ENCODE results near the gene COLGALT1.

Gene COLGALT1

DNA sequence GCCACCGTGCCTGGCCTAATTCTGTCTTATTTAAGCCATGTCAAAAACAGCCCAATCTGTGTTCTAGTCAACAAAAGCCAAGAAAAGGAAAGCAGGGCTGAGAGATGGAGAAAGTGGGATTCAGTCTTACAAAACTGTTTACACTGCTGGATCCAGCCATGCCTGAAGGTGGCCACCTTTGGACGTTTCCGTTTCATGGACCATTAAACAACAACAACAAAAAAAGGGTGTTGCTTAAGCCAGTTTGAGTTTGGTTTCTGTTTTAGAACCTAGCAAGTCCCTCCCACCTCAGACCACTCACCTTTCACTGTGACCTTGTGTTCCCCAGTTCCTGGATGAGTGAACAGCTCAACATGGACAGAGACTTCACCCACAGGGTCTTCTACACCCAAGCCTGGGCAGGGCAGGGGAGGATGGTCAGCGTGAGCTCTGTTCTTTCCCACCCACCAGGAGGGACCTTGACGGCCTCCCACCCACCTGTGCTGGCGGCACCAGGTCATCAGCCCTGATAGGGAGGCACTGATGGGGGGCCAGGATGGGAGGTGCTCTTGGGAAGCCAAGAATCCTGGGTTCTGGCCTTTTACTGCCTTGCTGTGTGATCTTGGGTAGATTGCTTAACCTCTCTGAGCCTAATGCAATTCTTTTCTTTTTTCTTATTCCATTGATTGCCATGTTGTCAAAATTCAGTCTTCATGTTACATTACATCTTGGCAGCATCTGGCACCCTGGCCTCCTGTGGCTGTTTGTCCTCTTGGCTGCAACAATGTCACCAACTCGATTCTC, 56.2 kb downstream of the COLGALT1 start:
- no peak overlapping the region for H3K27ac ChIP-seq
- TF ChIP-seq, protein P1, sequence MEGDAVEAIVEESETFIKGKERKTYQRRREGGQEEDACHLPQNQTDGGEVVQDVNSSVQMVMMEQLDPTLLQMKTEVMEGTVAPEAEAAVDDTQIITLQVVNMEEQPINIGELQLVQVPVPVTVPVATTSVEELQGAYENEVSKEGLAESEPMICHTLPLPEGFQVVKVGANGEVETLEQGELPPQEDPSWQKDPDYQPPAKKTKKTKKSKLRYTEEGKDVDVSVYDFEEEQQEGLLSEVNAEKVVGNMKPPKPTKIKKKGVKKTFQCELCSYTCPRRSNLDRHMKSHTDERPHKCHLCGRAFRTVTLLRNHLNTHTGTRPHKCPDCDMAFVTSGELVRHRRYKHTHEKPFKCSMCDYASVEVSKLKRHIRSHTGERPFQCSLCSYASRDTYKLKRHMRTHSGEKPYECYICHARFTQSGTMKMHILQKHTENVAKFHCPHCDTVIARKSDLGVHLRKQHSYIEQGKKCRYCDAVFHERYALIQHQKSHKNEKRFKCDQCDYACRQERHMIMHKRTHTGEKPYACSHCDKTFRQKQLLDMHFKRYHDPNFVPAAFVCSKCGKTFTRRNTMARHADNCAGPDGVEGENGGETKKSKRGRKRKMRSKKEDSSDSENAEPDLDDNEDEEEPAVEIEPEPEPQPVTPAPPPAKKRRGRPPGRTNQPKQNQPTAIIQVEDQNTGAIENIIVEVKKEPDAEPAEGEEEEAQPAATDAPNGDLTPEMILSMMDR (conservative IDR thresholded peaks at IDR 0.05), result no peak

DNA sequence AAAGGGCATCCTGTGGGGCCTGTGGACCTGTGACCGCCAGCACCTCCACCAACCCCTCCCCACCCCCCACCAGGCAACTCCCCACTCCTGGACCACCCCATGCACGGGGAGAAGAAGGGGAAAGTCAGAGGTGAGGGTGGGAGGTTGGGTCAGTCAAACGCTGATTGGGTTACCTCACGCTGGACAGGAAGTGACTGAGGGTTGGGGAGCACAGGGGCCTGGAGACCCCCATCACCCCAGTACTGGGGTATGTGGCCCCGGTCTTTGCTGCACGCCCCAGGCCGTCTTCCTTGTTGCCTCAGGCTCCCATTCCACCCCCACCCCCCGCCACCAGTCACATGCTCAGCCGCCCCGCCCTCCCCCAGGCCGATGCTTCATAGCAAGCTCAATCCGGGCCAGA, 59.0 kb downstream of the COLGALT1 start:
- H3K27ac ChIP-seq, result no peak overlapping the region
- TF ChIP-seq, protein P1 (conservative IDR thresholded peaks at IDR 0.05), result no peak

DNA sequence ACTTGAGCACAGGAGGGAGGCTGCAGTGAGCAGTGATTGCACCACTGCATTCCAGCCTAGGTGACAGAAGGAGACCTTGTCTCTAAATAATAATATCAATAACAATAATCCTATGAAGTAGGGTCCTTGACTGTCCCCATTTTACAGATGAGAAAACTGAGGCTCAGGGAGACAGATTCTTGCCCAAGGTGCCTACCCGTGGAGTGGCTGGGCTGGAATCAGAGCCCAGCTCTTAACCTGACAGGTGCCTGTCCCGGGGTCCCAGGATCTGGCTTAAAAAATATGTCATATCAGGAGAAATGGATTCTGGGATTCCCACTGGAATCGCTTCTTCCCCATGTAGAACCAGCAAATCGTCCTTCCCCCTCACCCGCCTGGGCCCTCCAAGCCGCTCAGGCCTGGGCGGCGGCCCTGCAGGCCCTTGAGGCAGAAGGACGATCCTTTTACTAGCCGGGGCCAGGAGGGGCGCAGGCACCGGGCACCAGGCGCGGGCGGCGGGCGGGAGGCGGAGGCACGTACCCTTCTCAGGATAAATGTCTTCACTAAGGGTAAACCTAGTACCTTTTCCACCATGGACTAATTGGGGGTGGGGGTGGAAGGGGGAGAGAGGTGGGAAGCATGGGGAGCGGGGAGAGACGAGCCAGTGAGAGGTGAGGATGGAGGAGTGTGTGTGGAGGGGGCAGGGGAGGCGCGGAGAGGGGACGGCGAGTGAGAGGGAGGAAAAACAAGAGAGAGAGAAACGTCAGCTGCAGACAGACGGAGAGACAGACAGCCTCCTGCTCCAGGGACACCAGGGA, 60.6 kb downstream of the COLGALT1 start:
- no peak overlapping the region for H3K27ac ChIP-seq
- TF ChIP-seq, protein P1 (conservative IDR thresholded peaks at IDR 0.05), result no peak

DNA sequence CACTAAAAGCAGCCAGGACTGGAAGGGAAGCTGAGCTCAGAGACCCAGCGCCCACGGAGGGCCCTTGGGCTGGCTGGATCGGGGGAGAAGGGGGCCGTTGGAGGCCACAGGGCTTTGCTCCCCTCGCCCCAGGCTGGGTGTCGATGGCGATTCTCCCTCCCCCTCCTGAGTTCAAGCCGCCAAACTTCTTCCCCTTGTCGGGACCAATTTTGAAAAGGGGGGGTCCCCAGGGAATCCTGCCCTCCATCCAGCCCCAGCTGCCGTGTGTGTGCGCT, 61.2 kb downstream of the COLGALT1 start:
- TF ChIP-seq, protein P1 (conservative IDR thresholded peaks at IDR 0.05), result no peak
- no peak overlapping the region for H3K27ac ChIP-seq

DNA sequence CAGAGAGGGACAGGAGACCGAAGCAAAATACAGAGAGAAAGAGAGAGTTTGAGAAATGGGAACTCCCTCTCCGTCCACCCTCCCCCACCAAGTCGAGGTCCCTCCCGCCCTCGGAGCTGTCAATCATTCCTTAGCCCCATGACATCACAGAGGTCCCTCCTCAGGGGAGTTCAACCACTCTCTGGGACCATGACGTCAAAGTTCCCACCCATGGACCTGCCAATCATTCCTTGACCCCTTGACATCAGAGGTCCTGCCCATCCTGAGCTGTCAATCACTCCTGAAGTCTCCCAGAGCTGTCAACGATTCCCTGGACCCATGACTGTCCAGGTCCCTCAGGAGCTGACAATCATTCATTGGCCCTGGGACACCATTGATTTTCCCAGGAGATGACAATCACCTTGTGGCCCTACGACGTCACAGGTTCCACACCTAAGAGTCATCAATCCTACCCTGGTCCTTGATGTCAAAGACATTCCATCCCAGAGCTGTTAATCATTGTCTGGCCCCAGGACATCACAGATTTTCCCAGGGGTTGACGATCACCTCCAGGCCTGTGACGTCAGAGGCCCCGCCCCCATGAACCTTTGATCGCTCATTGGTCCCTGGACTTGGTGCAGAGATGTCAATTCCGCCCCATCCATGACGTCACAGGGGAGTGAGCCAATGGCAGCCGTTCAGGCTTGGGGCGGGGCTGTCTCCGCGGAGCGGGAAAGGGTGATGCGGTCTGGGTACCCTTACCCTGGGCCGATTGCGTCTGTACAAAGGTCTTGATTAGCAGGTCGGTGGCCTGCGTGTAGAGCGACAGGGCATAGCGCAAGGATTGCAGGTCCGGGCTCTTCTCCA, 61.7 kb downstream of the COLGALT1 start:
- TF ChIP-seq, protein P1 (conservative IDR thresholded peaks at IDR 0.05), result no peak
- H3K27ac ChIP-seq, result no peak overlapping the region

DNA sequence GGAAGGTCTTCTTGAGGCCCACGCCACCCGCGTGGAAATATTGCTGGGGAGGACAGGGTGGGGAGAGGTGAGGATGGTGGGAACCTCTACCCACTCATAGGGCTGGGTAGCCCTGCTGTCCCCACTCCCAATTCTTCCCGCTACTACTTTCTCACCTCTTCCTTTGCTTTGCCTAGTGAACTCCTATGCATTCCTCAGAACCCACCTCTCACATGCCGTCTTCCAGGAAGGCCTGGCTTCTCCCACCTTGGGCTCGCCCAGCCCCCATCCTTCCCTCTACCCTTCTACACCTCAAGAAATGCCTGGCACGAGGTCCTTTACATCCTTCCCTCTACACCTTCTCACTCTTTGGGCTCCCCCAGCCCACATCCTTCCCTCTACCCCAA, 62.4 kb downstream of the COLGALT1 start:
- TF ChIP-seq, protein P1 (conservative IDR thresholded peaks at IDR 0.05), result no peak
- H3K27ac ChIP-seq, result no peak overlapping the region

Data from VCaP (cell line).